Neural cell (in vitro differentiated cells): Measurements from ENCODE around the gene DMRT2.

Source experiments
- CTCF ChIP-seq: fragments of 450-650 bp; IDR thresholded peaks from 2 replicates; pipeline ENCODE4 v1.5.1; 2014; ENCODE audit warnings: antibody characterized with exemption, mild to moderate bottlenecking, moderate library complexity; ENCODE audit not compliant: poor library complexity, severe bottlenecking
- EZH2 ChIP-seq: fragments of 200-600, 300-800 bp; shearing (Covaris generic), sonication (generic); IDR thresholded peaks from 2 replicates; pipeline ENCODE4 v1.6.1; 2014; ENCODE audit warnings: antibody characterized with exemption, low read length, borderline replicate concordance, mild to moderate bottlenecking; ENCODE audit not compliant: insufficient read depth, poor library complexity, severe bottlenecking
- MXI1 ChIP-seq: fragments of 450-650 bp; conservative IDR thresholded peaks from 2 replicates; pipeline ENCODE4 v1.6.1; 2014; ENCODE audit warnings: antibody characterized with exemption, mild to moderate bottlenecking; ENCODE audit not compliant: poor library complexity, severe bottlenecking
- SMC3 ChIP-seq: fragments of 450-650 bp; conservative IDR thresholded peaks from 2 replicates; pipeline ENCODE4 v1.6.1; 2014; ENCODE audit warnings: antibody characterized with exemption, mild to moderate bottlenecking, moderate library complexity; ENCODE audit not compliant: poor library complexity
- TAF1 ChIP-seq: IDR thresholded peaks from 2 replicates; pipeline ENCODE4 v1.6.1; 2012; ENCODE audit warnings: low read depth

DNA sequence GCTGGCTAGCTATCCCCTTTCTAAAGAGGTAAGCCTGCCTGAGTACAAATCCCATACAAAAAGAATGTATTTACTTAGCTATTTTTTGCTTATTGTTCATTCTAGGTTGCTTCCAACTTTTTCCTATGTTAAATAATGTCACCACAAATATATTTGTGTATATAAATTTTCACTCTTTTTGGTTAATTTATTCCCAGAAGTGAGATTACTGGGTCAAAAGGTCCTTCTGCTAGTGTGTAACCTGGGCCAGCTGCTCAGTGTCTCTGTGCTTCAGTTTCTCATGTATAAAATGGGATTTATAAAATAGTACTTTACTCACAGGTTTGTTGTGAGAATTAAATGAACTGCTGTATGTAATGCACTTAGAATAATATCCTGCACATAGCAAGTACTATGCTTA is 23.9 kb upstream of the DMRT2 start:
- TF ChIP-seq MXI1 (no peak), CTCF (no peak), SMC3 (no peak), EZH2 (no peak), TAF1 (no peak)
